DOHH2 (cell line): ENCODE measurements around the gene USP27X.

Source experiments
- CTCF ChIP-seq: fragments of 200-600 bp; sonication (generic); IDR thresholded peaks from one replicate; pipeline ENCODE4 v1.5.1; 2014; ENCODE audit warnings: antibody characterized with exemption, mild to moderate bottlenecking, low read depth, low read length; ENCODE audit not compliant: poor library complexity, severe bottlenecking
- EZH2phosphoT487 ChIP-seq: fragments of 200-600 bp; sonication (generic); IDR thresholded peaks from 2 replicates; pipeline ENCODE4 v1.6.1; 2017; ENCODE audit warnings: borderline replicate concordance, mild to moderate bottlenecking, antibody characterized with exemption, low read length, moderate library complexity, mixed read lengths

DNA sequence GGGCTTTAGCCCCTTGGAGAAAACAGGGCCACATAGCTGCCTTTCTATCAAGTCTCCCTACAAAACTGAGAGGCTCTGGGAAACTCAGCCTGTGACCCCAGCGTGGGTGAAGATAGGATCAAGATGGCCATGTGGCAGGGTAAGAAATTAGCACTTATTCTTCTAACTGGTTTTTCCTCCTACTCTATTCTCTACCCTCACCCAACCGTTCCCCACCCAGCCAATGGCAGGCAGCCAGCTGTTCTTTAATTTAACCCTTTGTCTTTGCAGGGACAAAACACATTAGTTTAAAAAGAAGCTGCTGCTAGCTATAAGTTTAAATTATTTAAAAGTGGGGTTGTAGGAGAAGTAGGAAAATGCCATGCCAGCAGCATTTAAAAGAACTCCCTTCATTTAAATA lies 45.9 kb downstream of the USP27X start:
- TF ChIP-seq CTCF (no peak), EZH2phosphoT487 (no peak)
